GM23338 (cell line): ENCODE measurements around the gene ZFYVE27. TPM values are rescaled to one million over a fixed set of nuclear protein-coding genes. Genes with fewer than 3 reads are reported as not detected.

ENCODE experiments used
- ATAC-seq: fragments of 200-7000 bp; cut with Tn5 transposase; 3 replicates; pipeline ENCODE4 v1.9.1; 2020
- DNase-seq: peaks from one replicate; pipeline ENCODE4 v3.0.0-alpha.2; 2015; ENCODE audit warnings: low spot score
- H2AFZ ChIP-seq: fragments of 200-600 bp; sonication (generic); 2 replicates; pipeline ENCODE4 v1.8.0; 2016; ENCODE audit warnings: antibody characterized with exemption, mild to moderate bottlenecking, moderate library complexity
- H3F3A ChIP-seq: fragments of 200-600 bp; sonication (generic); replicated peaks from 2 replicates; pipeline ENCODE4 v1.8.0; 2017; ENCODE audit warnings: antibody characterized with exemption, mixed run types, low read depth
- H3K27ac ChIP-seq: fragments of 200-600 bp; sonication (generic); 2 replicates; pipeline ENCODE4 v1.6.1; 2016; ENCODE audit warnings: low read depth
- H3K27me3 ChIP-seq: fragments of 200-600 bp; sonication (generic); 2 replicates; pipeline ENCODE4 v1.8.0; 2016; ENCODE audit warnings: mild to moderate bottlenecking, mixed run types, moderate library complexity; ENCODE audit not compliant: insufficient read depth
- H3K36me3 ChIP-seq: fragments of 200-600 bp; sonication (generic); 2 replicates; pipeline ENCODE4 v1.8.0; 2016; ENCODE audit warnings: mild to moderate bottlenecking; ENCODE audit not compliant: insufficient read depth
- H3K4me1 ChIP-seq: fragments of 200-600 bp; sonication (generic); 2 replicates; pipeline ENCODE4 v1.8.0; 2016; ENCODE audit warnings: mild to moderate bottlenecking, moderate library complexity; ENCODE audit not compliant: insufficient read depth
- H3K4me2 ChIP-seq: fragments of 200-600 bp; sonication (generic); 2 replicates; pipeline ENCODE4 v1.7.1; 2017; ENCODE audit warnings: mixed run types
- H3K4me3 ChIP-seq: fragments of 200-600 bp; sonication (generic); 2 replicates; pipeline ENCODE4 v1.6.1; 2016; ENCODE audit warnings: mixed run types
- H3K79me2 ChIP-seq: fragments of 200-600 bp; sonication (generic); replicated peaks from 2 replicates; pipeline ENCODE4 v1.8.0; 2017; ENCODE audit warnings: mild to moderate bottlenecking; ENCODE audit not compliant: insufficient read depth
- H3K9me2 ChIP-seq: fragments of 200-600 bp; sonication (generic); 2 replicates; pipeline ENCODE4 v1.8.0; 2017; ENCODE audit not compliant: insufficient read depth
- H4K20me1 ChIP-seq: fragments of 200-600 bp; sonication (generic); replicated peaks from 2 replicates; pipeline ENCODE4 v1.8.0; 2017; ENCODE audit warnings: mild to moderate bottlenecking; ENCODE audit not compliant: insufficient read depth
- H3K27ac Mint-ChIP-seq: 2 replicates; pipeline ENCODE4 v1.8.0; 2020; ENCODE audit warnings: inconsistent platforms, mild to moderate bottlenecking, moderate library complexity, mixed read lengths
- H3K27me3 Mint-ChIP-seq: 3 replicates; pipeline ENCODE4 v1.8.0; 2022; ENCODE audit warnings: low read depth, mild to moderate bottlenecking, moderate library complexity, mixed read lengths, inconsistent platforms; ENCODE audit not compliant: insufficient read depth, poor library complexity
- H3K36me3 Mint-ChIP-seq: 3 replicates; pipeline ENCODE4 v1.8.0; 2021; ENCODE audit warnings: low read depth, mild to moderate bottlenecking, inconsistent platforms, moderate library complexity, mixed read lengths
- H3K4me1 Mint-ChIP-seq: 3 replicates; pipeline ENCODE4 v1.8.0; 2020; ENCODE audit warnings: mild to moderate bottlenecking, inconsistent platforms, mixed read lengths
- H3K4me3 Mint-ChIP-seq: 3 replicates; pipeline ENCODE4 v1.8.0; 2021; ENCODE audit warnings: moderate library complexity, mild to moderate bottlenecking, inconsistent platforms, mixed read lengths
- H3K9me3 Mint-ChIP-seq: 3 replicates; pipeline ENCODE4 v1.8.0; 2020; ENCODE audit warnings: moderate library complexity, mild to moderate bottlenecking, inconsistent platforms, mixed read lengths
- CREB1 ChIP-seq: fragments of 250-450 bp; sonication (Bioruptor Pico); IDR thresholded peaks from 2 replicates; pipeline ENCODE4 v1.5.0; 2020; ENCODE audit warnings: low read depth, mild to moderate bottlenecking, moderate library complexity
- EZH2 ChIP-seq: fragments of 200-600 bp; sonication (generic); IDR thresholded peaks from one replicate; pipeline ENCODE4 v1.8.0; 2017; ENCODE audit warnings: antibody characterized with exemption, mild to moderate bottlenecking, low read depth; ENCODE audit not compliant: unreplicated experiment
- EZH2phosphoT487 ChIP-seq: fragments of 200-600 bp; sonication (generic); IDR thresholded peaks from one replicate; pipeline ENCODE4 v1.8.1; 2018; ENCODE audit warnings: antibody characterized with exemption; ENCODE audit not compliant: unreplicated experiment
- NANOG ChIP-seq: IDR thresholded peaks from 2 replicates; pipeline ENCODE4 v1.6.1; 2016; ENCODE audit warnings: antibody characterized with exemption, borderline replicate concordance
- REST ChIP-seq: IDR thresholded peaks from one replicate; pipeline ENCODE4 v1.6.1; 2018; ENCODE audit warnings: antibody characterized with exemption; ENCODE audit not compliant: unreplicated experiment
- STAT1 ChIP-seq: IDR thresholded peaks from one replicate; pipeline ENCODE4 v1.6.1; 2016; ENCODE audit warnings: antibody characterized with exemption; ENCODE audit not compliant: unreplicated experiment
- ZNF114 ChIP-seq: fragments of 250-450 bp; sonication (Bioruptor Pico); IDR thresholded peaks from 2 replicates; pipeline ENCODE4 v1.5.0; 2020; ENCODE audit warnings: mild to moderate bottlenecking, moderate library complexity
- ZNF331 ChIP-seq: fragments of 250-450 bp; sonication (Bioruptor Pico); IDR thresholded peaks from 2 replicates; pipeline ENCODE4 v1.5.0; 2020; ENCODE audit warnings: low read depth, mild to moderate bottlenecking, moderate library complexity
- polyA plus RNA-seq: library from polyadenylated mRNA; unstranded; fragments of >200 nt; fragmentation: Nextera tagmentation; extraction: Ambion mirVana; gene quantifications from 2 replicates; pipeline ENCODE4 v1.2.1, GENCODE V29; 2016
- total RNA-seq: library from RNA; depleted of rRNA; stranded (reverse); fragments of >200 nt; shearing (Covaris generic); gene quantifications from 2 replicates; pipeline ENCODE4 v1.2.3, GENCODE V29; 2014
- TF ChIP-seq, protein P1 (sequence below): IDR thresholded peaks from 2 replicates; pipeline ENCODE4 v1.6.1; 2016; ENCODE audit warnings: antibody characterized with exemption
- TF ChIP-seq, protein P2 (sequence below): fragments of 250-450 bp; sonication (Bioruptor Pico); IDR thresholded peaks from 2 replicates; pipeline ENCODE4 v1.5.0; 2020; ENCODE audit warnings: mild to moderate bottlenecking, moderate library complexity

ZFYVE27 gene
- total and polyA plus RNA-seq, 2 experiments from 2014 or later: 15.0 to 25.8 TPM

- Histone ChIP-seq H3K27me3 (no peaks in the 10 kb centered on the region), H3K4me1 (no peaks in the 10 kb centered on the region), H3F3A (no peaks in the 10 kb centered on the region), H3K79me2 (no peaks in the 10 kb centered on the region), H3K27ac (no peak overlapping the region), H3K36me3 (peaks cover 20% of the 10 kb centered on the region; the same call in 1 of the 2 replicates), H3K9me2 (no peaks in the 10 kb centered on the region), H2AFZ (no peak overlapping the region), H4K20me1 (peaks cover 3% of the 10 kb centered on the region; the same call in 1 of the 2 replicates), H3K4me3 (no peak overlapping the region), H3K4me2 (no peak overlapping the region)
- Mint-ChIP-seq H3K27me3 (peaks cover 8% of the 10 kb centered on the region), H3K9me3 (no peaks in the 10 kb centered on the region), H3K36me3 (peaks cover 66% of the 10 kb centered on the region), H3K27ac (no peak overlapping the region), H3K4me3 (no peak overlapping the region), H3K4me1 (no peaks in the 10 kb centered on the region)
- ATAC-seq (no peak), DNase-seq (no peak)
- TF ChIP-seq EZH2phosphoT487 (no peak), STAT1 (no peak), EZH2 (no peak), CREB1 (CRISPR knock-in tag) (no peak), REST (no peak), ZNF331 (CRISPR knock-in tag) (no peak), ZNF114 (no peak), NANOG (no peak)
- TF ChIP-seq, protein P1, sequence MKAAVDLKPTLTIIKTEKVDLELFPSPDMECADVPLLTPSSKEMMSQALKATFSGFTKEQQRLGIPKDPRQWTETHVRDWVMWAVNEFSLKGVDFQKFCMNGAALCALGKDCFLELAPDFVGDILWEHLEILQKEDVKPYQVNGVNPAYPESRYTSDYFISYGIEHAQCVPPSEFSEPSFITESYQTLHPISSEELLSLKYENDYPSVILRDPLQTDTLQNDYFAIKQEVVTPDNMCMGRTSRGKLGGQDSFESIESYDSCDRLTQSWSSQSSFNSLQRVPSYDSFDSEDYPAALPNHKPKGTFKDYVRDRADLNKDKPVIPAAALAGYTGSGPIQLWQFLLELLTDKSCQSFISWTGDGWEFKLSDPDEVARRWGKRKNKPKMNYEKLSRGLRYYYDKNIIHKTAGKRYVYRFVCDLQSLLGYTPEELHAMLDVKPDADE: no peak
- TF ChIP-seq, protein P2, sequence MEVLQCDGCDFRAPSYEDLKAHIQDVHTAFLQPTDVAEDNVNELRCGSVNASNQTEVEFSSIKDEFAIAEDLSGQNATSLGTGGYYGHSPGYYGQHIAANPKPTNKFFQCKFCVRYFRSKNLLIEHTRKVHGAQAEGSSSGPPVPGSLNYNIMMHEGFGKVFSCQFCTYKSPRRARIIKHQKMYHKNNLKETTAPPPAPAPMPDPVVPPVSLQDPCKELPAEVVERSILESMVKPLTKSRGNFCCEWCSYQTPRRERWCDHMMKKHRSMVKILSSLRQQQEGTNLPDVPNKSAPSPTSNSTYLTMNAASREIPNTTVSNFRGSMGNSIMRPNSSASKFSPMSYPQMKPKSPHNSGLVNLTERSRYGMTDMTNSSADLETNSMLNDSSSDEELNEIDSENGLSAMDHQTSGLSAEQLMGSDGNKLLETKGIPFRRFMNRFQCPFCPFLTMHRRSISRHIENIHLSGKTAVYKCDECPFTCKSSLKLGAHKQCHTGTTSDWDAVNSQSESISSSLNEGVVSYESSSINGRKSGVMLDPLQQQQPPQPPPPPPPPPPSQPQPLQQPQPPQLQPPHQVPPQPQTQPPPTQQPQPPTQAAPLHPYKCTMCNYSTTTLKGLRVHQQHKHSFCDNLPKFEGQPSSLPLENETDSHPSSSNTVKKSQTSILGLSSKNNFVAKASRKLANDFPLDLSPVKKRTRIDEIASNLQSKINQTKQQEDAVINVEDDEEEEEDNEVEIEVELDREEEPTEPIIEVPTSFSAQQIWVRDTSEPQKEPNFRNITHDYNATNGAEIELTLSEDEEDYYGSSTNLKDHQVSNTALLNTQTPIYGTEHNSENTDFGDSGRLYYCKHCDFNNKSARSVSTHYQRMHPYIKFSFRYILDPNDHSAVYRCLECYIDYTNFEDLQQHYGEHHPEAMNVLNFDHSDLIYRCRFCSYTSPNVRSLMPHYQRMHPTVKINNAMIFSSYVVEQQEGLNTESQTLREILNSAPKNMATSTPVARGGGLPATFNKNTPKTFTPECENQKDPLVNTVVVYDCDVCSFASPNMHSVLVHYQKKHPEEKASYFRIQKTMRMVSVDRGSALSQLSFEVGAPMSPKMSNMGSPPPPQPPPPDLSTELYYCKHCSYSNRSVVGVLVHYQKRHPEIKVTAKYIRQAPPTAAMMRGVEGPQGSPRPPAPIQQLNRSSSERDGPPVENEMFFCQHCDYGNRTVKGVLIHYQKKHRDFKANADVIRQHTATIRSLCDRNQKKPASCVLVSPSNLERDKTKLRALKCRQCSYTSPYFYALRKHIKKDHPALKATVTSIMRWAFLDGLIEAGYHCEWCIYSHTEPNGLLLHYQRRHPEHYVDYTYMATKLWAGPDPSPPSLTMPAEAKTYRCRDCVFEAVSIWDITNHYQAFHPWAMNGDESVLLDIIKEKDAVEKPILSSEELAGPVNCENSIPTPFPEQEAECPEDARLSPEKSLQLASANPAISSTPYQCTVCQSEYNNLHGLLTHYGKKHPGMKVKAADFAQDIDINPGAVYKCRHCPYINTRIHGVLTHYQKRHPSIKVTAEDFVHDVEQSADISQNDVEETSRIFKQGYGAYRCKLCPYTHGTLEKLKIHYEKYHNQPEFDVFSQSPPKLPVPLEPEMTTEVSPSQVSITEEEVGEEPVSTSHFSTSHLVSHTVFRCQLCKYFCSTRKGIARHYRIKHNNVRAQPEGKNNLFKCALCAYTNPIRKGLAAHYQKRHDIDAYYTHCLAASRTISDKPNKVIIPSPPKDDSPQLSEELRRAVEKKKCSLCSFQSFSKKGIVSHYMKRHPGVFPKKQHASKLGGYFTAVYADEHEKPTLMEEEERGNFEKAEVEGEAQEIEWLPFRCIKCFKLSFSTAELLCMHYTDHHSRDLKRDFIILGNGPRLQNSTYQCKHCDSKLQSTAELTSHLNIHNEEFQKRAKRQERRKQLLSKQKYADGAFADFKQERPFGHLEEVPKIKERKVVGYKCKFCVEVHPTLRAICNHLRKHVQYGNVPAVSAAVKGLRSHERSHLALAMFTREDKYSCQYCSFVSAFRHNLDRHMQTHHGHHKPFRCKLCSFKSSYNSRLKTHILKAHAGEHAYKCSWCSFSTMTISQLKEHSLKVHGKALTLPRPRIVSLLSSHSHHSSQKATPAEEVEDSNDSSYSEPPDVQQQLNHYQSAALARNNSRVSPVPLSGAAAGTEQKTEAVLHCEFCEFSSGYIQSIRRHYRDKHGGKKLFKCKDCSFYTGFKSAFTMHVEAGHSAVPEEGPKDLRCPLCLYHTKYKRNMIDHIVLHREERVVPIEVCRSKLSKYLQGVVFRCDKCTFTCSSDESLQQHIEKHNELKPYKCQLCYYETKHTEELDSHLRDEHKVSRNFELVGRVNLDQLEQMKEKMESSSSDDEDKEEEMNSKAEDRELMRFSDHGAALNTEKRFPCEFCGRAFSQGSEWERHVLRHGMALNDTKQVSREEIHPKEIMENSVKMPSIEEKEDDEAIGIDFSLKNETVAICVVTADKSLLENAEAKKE (CRISPR knock-in tag): no peak
Measured at GRCh38 chr10:97754726-97755125, 17.8 kb downstream of the ZFYVE27 start.
